AG09309 (cell line): ENCODE measurements around the gene IGF2BP1.

ENCODE experiments used
- DNase-seq: peaks from one replicate; pipeline ENCODE4 v3.0.0-alpha.2; 2010; ENCODE audit warnings: low read depth
- H3K4me3 ChIP-seq: 2 replicates; pipeline ENCODE4 v1.5.1; 2011; ENCODE audit warnings: mild to moderate bottlenecking, low read depth, low read length, moderate library complexity; ENCODE audit not compliant: control insufficient read depth
- TF ChIP-seq, protein P1 (sequence below): IDR thresholded peaks from 2 replicates; pipeline ENCODE4 v1.5.1; 2011; ENCODE audit warnings: mild to moderate bottlenecking, low read depth, low read length, inconsistent platforms; ENCODE audit not compliant: insufficient read depth, control insufficient read depth; ENCODE audit errors: missing control alignments

Gene IGF2BP1

DNA sequence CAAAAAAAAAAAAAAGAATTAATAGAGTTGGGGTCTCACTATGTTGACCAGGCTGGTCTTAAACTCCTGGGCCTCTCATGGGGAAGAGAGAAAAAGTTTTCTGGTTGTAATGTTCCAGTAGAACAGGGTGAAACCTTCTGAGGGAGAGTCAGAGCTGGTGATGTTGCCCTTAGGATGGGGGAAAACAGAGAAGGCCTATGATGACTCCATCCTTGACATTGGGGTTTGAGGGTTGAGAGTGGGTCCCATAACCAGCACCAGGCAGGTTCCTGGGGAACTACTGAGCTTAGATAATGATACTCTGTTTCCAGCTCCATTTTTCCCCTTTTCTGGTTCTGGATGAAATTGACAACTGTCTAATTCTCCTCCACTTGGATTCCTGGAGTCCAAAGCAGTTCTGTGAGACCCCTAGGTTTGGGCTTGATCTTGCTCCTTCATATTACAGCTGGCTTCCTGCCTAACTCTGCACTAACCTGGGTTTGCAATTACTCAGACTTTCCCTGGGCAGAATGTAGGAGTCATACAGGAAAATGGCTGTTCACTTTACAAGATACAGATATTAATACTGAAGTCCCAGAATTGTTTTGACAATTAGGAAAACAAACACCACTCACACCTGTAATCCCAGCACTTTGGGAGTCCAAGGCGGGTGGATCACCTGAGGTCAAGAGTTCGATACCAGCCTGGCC is 72.5 kb downstream of the IGF2BP1 start:
- H3K4me3 ChIP-seq, result no peak overlapping the region
- DNase-seq, result no peak
- TF ChIP-seq, protein P1, sequence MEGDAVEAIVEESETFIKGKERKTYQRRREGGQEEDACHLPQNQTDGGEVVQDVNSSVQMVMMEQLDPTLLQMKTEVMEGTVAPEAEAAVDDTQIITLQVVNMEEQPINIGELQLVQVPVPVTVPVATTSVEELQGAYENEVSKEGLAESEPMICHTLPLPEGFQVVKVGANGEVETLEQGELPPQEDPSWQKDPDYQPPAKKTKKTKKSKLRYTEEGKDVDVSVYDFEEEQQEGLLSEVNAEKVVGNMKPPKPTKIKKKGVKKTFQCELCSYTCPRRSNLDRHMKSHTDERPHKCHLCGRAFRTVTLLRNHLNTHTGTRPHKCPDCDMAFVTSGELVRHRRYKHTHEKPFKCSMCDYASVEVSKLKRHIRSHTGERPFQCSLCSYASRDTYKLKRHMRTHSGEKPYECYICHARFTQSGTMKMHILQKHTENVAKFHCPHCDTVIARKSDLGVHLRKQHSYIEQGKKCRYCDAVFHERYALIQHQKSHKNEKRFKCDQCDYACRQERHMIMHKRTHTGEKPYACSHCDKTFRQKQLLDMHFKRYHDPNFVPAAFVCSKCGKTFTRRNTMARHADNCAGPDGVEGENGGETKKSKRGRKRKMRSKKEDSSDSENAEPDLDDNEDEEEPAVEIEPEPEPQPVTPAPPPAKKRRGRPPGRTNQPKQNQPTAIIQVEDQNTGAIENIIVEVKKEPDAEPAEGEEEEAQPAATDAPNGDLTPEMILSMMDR, result no peak

DNA sequence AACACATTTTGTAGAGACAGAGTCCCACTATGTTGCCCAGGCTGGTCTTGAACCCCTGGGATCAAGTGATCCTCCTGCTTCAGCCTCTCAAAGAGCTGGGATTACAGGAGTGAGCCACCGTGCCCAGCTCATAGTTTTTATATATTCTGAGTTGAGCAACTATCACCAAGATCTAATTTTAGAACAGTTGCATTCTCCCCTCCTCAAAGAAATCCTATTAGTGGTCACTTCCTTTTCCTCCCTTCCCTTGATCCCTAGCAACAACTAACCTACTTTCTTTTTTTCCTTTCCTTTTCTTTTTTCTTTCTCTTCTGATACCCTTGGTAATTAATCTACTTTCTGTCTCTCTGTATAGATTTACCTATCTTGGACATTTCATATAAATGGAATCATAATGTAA is 73.9 kb downstream of the IGF2BP1 start:
- H3K4me3 ChIP-seq, result no peak overlapping the region
- no peak for DNase-seq
- TF ChIP-seq, protein P1, result no peak

DNA sequence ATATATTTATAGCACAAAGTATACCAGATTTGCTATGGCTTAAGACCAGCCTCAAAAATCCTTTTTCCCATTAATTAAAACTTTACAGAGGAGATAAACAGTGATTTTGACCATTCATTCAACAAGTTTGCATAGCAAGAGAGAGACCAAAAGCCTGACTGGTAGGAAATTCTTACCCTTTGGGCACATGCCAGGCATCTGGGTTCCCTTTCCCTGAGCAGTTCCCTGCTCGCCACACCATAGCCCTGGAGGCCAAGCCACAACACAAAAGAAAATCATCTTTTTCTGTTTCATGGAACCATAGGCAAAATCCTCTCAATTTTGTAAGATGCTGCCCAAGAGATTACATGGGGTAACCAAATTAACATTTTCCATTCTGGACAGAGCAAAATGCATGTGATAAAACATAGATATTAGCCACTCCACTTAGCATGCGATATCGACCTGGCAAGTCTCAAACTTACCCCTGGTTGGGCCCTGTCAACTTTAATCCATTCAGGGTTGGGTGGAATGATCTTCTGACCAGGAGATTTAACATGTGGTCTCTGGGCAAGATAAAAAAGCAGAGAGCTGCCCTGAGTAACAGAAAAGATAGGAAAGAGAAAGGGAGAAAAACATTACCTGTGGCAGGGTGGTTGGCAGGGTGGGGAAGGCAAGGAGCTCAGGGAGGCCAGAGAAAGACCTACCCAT is 77.8 kb downstream of the IGF2BP1 start:
- no peak for DNase-seq
- H3K4me3 ChIP-seq, result no peak overlapping the region
- TF ChIP-seq, protein P1, result no peak

DNA sequence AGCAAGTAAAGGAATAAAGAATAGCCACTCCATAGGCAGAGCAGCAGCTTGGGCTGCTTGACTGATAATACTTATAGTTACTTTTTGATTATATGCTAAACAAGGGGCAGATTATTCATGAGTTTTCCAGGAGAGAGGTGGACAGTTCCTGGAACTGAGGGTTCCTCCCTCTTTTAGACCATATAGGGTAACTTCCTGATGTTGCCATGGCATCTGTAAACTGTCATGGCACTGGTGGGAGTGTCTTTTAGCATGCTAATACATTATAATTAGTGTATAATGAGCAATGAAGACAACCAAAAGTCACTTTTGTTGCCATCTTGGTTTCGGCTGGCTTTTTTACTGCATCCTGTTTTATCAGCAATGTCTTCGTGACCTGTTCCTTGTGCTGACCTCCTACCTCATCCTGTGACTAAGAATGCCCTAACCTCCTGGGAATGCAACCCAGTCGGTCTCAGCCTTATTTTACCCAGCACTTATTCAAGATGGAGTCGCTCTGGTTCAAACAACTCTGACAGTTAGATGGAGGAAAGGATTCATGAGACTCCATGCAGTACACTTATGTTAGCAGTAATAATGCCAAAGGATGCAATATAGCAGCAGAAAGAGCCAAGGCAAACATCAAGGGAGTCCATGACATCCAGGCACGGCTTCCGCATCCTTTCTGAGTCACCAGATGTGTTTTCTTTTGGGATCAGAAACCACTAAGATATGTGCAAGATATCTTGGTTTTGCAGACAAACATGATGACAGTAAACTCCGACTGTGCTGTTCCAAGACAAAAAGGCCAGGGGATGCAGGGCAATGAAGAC is 79.6 kb downstream of the IGF2BP1 start:
- TF ChIP-seq, protein P1, result no peak
- DNase-seq, result peak; percentile 55
- no peak overlapping the region for H3K4me3 ChIP-seq

DNA sequence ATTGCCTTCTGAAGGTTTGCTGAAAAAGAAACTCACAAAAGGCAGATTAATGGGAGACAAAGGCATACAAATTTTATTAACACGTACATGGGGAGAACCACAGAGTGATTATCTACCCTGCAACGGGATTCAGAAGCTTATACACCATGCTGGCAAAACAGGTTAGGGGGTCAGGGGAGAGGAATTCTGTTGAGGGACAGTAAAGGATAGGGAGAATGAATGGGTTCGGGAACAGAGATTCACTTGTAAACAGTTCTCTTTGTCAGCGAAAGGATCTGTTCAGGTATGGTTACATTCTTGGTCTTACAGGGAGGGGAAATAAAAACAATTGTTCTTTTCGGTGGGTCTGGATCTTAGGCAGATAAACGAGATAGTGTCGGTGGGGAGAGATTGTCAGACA is 81.1 kb downstream of the IGF2BP1 start:
- TF ChIP-seq, protein P1, result no peak
- DNase-seq, result no peak
- H3K4me3 ChIP-seq, result no peak overlapping the region

DNA sequence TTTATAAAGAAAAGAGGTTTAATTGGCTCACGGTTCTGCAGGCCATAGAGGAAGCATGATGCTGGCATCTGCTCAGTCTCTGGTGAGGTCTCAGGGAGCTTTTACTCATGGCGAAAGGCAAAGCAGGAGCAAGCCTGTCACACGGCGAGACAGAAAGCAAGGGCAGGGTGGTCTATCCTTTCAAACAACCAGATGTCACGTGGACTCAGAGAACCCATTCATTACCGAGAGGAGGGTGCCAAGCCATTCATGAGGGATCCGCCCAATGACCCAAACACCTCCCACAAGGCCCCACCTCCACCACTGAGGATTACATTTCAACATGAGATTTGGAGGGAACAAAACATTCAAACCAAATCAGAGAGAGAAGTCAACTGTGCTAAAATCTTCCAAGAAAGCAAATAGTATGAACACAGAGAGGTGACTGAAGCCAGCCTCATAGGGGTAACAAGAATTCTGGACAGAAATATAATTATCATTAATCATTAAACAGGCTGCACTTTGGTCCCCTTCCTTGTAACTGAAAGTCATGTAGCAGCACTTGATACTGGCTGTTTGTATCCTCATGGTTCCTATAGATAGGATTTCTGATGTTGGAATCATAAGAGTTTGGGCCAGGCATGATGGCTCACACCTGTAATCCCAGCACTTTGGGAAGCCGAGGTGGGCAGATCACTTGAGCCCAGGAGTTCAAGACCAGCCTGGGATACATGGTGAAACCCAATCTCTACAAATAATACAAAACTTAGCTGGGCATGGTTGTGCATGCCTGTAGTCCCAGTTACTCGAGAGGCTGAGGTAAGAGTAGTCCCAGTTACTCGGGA is 82.9 kb downstream of the IGF2BP1 start:
- no peak overlapping the region for H3K4me3 ChIP-seq
- TF ChIP-seq, protein P1, result no peak
- DNase-seq, result no peak
